GM19463 (cell line): ENCODE measurements around the gene POLDIP2.

Source experiments
- ATAC-seq: cut with Tn5 transposase; IDR thresholded peaks from one replicate; pipeline ENCODE4 v1.9.1; 2021; ENCODE audit warnings: mild to moderate bottlenecking, moderate library complexity; ENCODE audit not compliant: unreplicated experiment

POLDIP2 gene

GRCh38 chr17:28357061-28357900, at the start of gene POLDIP2:
Gene POLDIP2, minus strand, starts transcription at chr17:28357527. Its CDS starts 79 bp downstream, at chr17:28357448.
- peak; percentile 98 for ATAC-seq

- no peak for ATAC-seq
Measured at GRCh38 chr17:28406473-28406814, 49.1 kb upstream of the POLDIP2 start.

GRCh38 chr17:28405632-28406472, 48.5 kb upstream of the POLDIP2 start, which contains the start of gene SLC46A1:
Gene SLC46A1, minus strand, starts transcription at chr17:28406212. Its CDS starts 98 bp downstream, at chr17:28406114.
- peak; percentile 77 for ATAC-seq

- ATAC-seq, result no peak
Measured at GRCh38 chr17:28404812-28405570, 47.7 kb upstream of the POLDIP2 start.

- ATAC-seq, result no peak
Measured at GRCh38 chr17:28404461-28404811, 47.1 kb upstream of the POLDIP2 start.

GRCh38 chr17:28404007-28404406, 46.7 kb upstream of the POLDIP2 start:
- ATAC-seq, result no peak

- ATAC-seq, result no peak
Measured at GRCh38 chr17:28402844-28403243, 45.5 kb upstream of the POLDIP2 start.

- no peak for ATAC-seq
Measured at GRCh38 chr17:28402224-28402630, 44.9 kb upstream of the POLDIP2 start.

- ATAC-seq, result no peak
Measured at GRCh38 chr17:28399808-28400207, 42.5 kb upstream of the POLDIP2 start.

GRCh38 chr17:28398280-28398981, 41.1 kb upstream of the POLDIP2 start:
- peak; percentile 72 for ATAC-seq

GRCh38 chr17:28397687-28398279, 40.5 kb upstream of the POLDIP2 start:
- ATAC-seq, result no peak

- no peak for ATAC-seq
Measured at GRCh38 chr17:28397275-28397674, 39.9 kb upstream of the POLDIP2 start.

- no peak for ATAC-seq
Measured at GRCh38 chr17:28396635-28397239, 39.4 kb upstream of the POLDIP2 start.

GRCh38 chr17:28395968-28396367, 38.6 kb upstream of the POLDIP2 start:
- ATAC-seq, result no peak

- no peak for ATAC-seq
Measured at GRCh38 chr17:28395426-28395825, 38.1 kb upstream of the POLDIP2 start.

GRCh38 chr17:28394337-28395116, 37.2 kb upstream of the POLDIP2 start:
- ATAC-seq, result no peak

GRCh38 chr17:28392491-28392890, 35.2 kb upstream of the POLDIP2 start:
- no peak for ATAC-seq

- no peak for ATAC-seq
Measured at GRCh38 chr17:28391401-28391800, 34.1 kb upstream of the POLDIP2 start.

GRCh38 chr17:28390984-28391383, 33.7 kb upstream of the POLDIP2 start:
- no peak for ATAC-seq
